Osteoblast (primary cell): ENCODE measurements around the gene IL18BP. TPM values are rescaled to one million over a fixed set of nuclear protein-coding genes. Genes with fewer than 3 reads are reported as not detected.

ENCODE experiments used
- DNase-seq: peaks from one replicate; pipeline ENCODE4 v3.0.0; 2011; ENCODE audit warnings: low spot score, mixed read lengths; ENCODE audit not compliant: insufficient read length; ENCODE audit errors: missing footprints
- H2AFZ ChIP-seq: 2 replicates; pipeline ENCODE4 v1.6.0; 2011; ENCODE audit warnings: mild to moderate bottlenecking, low read length
- H3K27ac ChIP-seq: 2 replicates; pipeline ENCODE4 v1.5.1; 2011; ENCODE audit warnings: mild to moderate bottlenecking, low read depth, low read length, moderate library complexity
- H3K27me3 ChIP-seq: 2 replicates; pipeline ENCODE4 v1.6.0; 2012; ENCODE audit warnings: mild to moderate bottlenecking, control low read depth, inconsistent platforms, low read length, moderate library complexity; ENCODE audit not compliant: insufficient read depth
- H3K36me3 ChIP-seq: 2 replicates; pipeline ENCODE4 v1.5.1; 2011; ENCODE audit warnings: mild to moderate bottlenecking, low read length, control low read depth, moderate library complexity; ENCODE audit not compliant: insufficient read depth
- H3K4me1 ChIP-seq: 2 replicates; pipeline ENCODE4 v1.5.1; 2011; ENCODE audit warnings: mild to moderate bottlenecking, low read length, control low read depth, moderate library complexity; ENCODE audit not compliant: insufficient read depth
- H3K4me2 ChIP-seq: 2 replicates; pipeline ENCODE4 v1.6.0; 2011; ENCODE audit warnings: mild to moderate bottlenecking, low read length; ENCODE audit not compliant: insufficient read depth
- H3K4me3 ChIP-seq: fragments of 200-600 bp; sonication (generic); 3 replicates; pipeline ENCODE4 v1.5.1; 2012; ENCODE audit warnings: mild to moderate bottlenecking, low read length, inconsistent platforms; ENCODE audit not compliant: insufficient read depth
- H3K79me2 ChIP-seq: 2 replicates; pipeline ENCODE4 v1.6.0; 2012; ENCODE audit warnings: mild to moderate bottlenecking, low read length, control low read depth, inconsistent platforms; ENCODE audit not compliant: insufficient read depth
- H3K9me3 ChIP-seq: 2 replicates; pipeline ENCODE4 v1.5.1; 2011; ENCODE audit warnings: low read depth, low read length, control low read depth
- H4K20me1 ChIP-seq: 2 replicates; pipeline ENCODE4 v1.6.0; 2012; ENCODE audit warnings: mild to moderate bottlenecking, low read length, control low read depth; ENCODE audit not compliant: insufficient read depth
- total RNA-seq: library from RNA; depleted of rRNA; stranded (reverse); fragments of >200 nt; gene quantifications from 2 replicates; pipeline ENCODE4 v1.2.3, GENCODE V29; 2012
- TF ChIP-seq, protein P1 (sequence below): IDR thresholded peaks from 2 replicates; pipeline ENCODE4 v1.5.1; 2011; ENCODE audit warnings: mild to moderate bottlenecking, low read depth, low read length, moderate library complexity; ENCODE audit errors: extremely low read depth

Gene IL18BP
- total RNA-seq, 1 donor = 4.0 TPM

DNA sequence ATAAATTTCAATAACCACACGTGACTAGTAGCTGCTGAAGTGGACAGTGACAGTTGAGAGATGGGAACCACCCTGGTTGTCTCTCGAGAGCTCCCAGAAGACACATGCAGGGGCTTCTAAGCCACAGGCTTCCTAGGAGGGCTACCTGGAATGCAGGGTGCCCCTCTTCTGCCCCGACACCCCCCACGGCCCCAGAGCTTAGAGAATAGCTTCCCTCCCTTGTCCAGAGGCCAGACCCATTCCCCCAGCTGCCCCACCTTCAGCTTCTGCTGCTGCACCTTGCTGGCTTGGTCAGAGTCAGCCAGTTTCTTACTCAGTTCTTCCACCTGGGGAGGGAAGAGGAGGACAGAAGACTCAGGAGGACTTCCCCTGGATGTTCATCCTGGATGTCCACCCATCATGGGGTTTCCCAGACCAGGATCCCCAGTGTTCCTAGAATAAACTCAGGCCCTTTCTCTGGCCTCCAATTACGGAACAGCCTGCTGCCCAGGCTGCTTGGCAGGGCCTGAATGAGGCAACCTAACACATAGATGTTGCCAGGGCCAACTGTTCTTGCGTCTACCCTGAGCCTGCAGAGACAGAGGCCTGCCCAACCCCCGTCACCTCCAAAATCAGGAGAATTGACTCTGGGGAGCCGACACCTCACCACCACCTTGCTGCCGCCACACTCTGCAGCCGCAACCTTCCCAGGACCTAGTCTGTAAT lies 12.0 kb downstream of the IL18BP start:
- H4K20me1 ChIP-seq = peaks cover 49% of the 10 kb centered on the region
- no peak overlapping the region for H3K27ac ChIP-seq
- H3K27me3 ChIP-seq = no peaks in the 10 kb centered on the region
- H3K79me2 ChIP-seq = peaks cover 22% of the 10 kb centered on the region
- no peak overlapping the region for H2AFZ ChIP-seq
- peak; percentile 65 for DNase-seq
- H3K4me3 ChIP-seq = no peak overlapping the region
- H3K4me1 ChIP-seq = no peaks in the 10 kb centered on the region
- TF ChIP-seq, protein P1, sequence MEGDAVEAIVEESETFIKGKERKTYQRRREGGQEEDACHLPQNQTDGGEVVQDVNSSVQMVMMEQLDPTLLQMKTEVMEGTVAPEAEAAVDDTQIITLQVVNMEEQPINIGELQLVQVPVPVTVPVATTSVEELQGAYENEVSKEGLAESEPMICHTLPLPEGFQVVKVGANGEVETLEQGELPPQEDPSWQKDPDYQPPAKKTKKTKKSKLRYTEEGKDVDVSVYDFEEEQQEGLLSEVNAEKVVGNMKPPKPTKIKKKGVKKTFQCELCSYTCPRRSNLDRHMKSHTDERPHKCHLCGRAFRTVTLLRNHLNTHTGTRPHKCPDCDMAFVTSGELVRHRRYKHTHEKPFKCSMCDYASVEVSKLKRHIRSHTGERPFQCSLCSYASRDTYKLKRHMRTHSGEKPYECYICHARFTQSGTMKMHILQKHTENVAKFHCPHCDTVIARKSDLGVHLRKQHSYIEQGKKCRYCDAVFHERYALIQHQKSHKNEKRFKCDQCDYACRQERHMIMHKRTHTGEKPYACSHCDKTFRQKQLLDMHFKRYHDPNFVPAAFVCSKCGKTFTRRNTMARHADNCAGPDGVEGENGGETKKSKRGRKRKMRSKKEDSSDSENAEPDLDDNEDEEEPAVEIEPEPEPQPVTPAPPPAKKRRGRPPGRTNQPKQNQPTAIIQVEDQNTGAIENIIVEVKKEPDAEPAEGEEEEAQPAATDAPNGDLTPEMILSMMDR = no peak
- no peak overlapping the region for H3K4me2 ChIP-seq
- peaks cover 96% of the 10 kb centered on the region for H3K36me3 ChIP-seq
- no peaks in the 10 kb centered on the region for H3K9me3 ChIP-seq

DNA sequence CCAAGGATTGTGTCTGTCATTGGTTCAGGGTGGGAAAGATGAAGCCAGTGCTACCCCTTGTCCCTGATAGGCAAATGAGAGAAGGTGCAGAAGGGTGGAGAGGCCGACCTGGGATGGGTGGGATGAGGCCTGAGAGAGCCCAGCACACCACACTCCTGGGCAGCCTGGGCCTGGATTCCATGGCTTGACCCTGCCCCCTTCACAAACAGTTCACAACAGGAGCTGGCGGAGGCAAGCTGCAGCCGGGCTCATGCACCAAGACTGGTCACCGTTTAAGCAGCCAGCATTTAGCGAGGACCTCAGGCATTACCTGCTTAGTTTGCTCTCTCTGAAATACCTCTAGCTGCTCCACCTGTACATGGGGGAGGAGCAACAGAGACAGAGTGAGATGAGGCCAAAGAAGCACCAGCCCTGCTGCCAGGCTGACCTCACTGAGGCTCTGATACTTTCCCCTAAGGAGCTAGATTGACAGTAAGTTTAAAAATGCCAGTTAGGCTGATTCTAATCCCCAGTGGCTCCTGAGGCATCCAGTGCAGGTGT lies 13.5 kb downstream of the IL18BP start:
- Histone ChIP-seq H4K20me1 (peaks cover 54% of the 10 kb centered on the region), H3K36me3 (peaks cover 95% of the 10 kb centered on the region), H3K27me3 (no peaks in the 10 kb centered on the region), H3K9me3 (no peaks in the 10 kb centered on the region), H3K79me2 (peaks cover 22% of the 10 kb centered on the region), H3K4me3 (no peak overlapping the region), H3K4me1 (no peaks in the 10 kb centered on the region), H2AFZ (no peak overlapping the region), H3K4me2 (no peak overlapping the region), H3K27ac (no peak overlapping the region)
- peak; percentile 60 for DNase-seq
- TF ChIP-seq, protein P1 = no peak

DNA sequence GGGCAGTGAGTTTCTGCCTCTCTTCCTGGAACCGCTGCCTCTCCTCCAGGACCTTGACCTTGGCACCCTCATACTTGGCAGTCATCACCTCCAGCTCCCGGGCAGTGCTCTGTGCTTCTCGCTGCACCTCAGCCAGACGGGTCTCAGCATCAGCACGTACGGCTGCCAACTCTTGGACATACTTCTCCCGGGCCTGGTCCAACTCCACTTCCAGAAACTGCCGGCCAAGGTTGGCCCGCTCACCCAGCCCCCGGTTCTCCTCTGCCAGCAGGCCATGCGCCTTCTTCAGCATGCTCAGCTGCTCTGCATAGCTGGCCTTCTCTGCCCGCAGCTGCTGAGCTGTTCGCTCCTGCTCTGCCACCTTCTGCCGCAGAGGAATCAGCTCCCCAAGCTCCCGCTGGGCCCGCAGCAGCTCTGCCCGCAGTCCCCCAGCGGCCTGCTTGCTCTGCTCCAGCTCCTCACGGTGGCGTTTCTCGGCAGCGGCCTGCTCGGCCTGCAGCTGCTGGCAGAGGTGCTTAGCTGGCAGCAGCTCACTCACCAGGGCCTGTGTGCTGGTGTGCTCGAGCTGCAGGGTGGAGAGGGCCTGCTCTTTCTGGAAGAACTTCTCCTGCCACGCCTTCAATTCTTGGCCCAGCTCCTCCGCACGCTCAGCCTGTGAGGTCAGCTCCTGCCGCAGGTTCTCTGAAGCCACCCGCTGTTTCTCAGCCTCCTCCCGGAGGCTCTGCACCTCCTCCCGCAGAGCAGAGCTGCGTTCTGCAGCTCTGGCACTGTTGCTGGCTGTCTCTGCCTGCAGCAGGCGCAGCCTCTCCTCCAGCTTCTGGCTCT lies 14.4 kb downstream of the IL18BP start:
- peaks cover 52% of the 10 kb centered on the region for H4K20me1 ChIP-seq

More for the DNA sequence above, 14.4 kb downstream of the IL18BP start:
- no peak overlapping the region for H3K27ac ChIP-seq
- H3K27me3 ChIP-seq = no peaks in the 10 kb centered on the region
- TF ChIP-seq, protein P1 = no peak
- H3K4me3 ChIP-seq = no peak overlapping the region
- H3K4me1 ChIP-seq = no peaks in the 10 kb centered on the region
- peaks cover 22% of the 10 kb centered on the region for H3K79me2 ChIP-seq
- DNase-seq = peak; percentile 85
- H3K4me2 ChIP-seq = no peak overlapping the region
- H3K36me3 ChIP-seq = peaks cover 95% of the 10 kb centered on the region
- H3K9me3 ChIP-seq = no peaks in the 10 kb centered on the region
- H2AFZ ChIP-seq = no peak overlapping the region
